Measurements from ENCODE around the gene CEP44. TPM values are rescaled to one million over a fixed set of nuclear protein-coding genes. Genes with fewer than 3 reads are reported as not detected.
"Not testable (repeated sequence)": the region's sequence is repeated elsewhere in the genome, so short reads cannot be mapped to it uniquely, and the experiment has no call there.

Gene CEP44
- total RNA-seq, 1 experiment from 2014 or later, result 12.4 TPM

GRCh38 chr4:174278467-174278866 is 5.2 kb upstream of the CEP44 start:
- DNase-seq (ENCODE audit: low read depth), result no peak

- no peak for DNase-seq (ENCODE audit: low read depth)
Observed at GRCh38 chr4:174279433-174280155, 4.1 kb upstream of the CEP44 start.

GRCh38 chr4:174281182-174281737 is 2.5 kb upstream of the CEP44 start:
- DNase-seq (ENCODE audit: low read depth), result no peak

- DNase-seq (ENCODE audit: low read depth), result no peak
Observed at GRCh38 chr4:174281901-174282300, 1.8 kb upstream of the CEP44 start.

- peak; percentile 91 for DNase-seq (ENCODE audit: low read depth)
Observed at GRCh38 chr4:174282836-174283506, 740 bp upstream of the CEP44 start.

GRCh38 chr4:174284487-174284886 is 776 bp downstream of the CEP44 start:
- no peak for DNase-seq (ENCODE audit: low read depth)

- DNase-seq (ENCODE audit: low read depth), result no peak
Observed at GRCh38 chr4:174286870-174287269, 3.2 kb downstream of the CEP44 start.

- DNase-seq (ENCODE audit: low read depth), result no peak
Observed at GRCh38 chr4:174292473-174292872, 8.8 kb downstream of the CEP44 start.

- not testable (repeated sequence) for DNase-seq (ENCODE audit: low read depth)
Observed at GRCh38 chr4:174294641-174295040, 10.9 kb downstream of the CEP44 start.

GRCh38 chr4:174295142-174295541 is 11.4 kb downstream of the CEP44 start:
- DNase-seq (ENCODE audit: low read depth), result not testable (repeated sequence)

GRCh38 chr4:174303687-174304086 is 20.0 kb downstream of the CEP44 start:
- no peak for DNase-seq (ENCODE audit: low read depth)

GRCh38 chr4:174304664-174305063 is 21.0 kb downstream of the CEP44 start:
- DNase-seq (ENCODE audit: low read depth), result no peak

GRCh38 chr4:174305961-174306360 is 22.2 kb downstream of the CEP44 start:
- no peak for DNase-seq (ENCODE audit: low read depth)

- DNase-seq (ENCODE audit: low read depth), result no peak
Observed at GRCh38 chr4:174307694-174308093, 24.0 kb downstream of the CEP44 start.

GRCh38 chr4:174312993-174313392 is 29.3 kb downstream of the CEP44 start:
- DNase-seq (ENCODE audit: low read depth), result no peak

- no peak for DNase-seq (ENCODE audit: low read depth)
Observed at GRCh38 chr4:174314274-174314673, 30.6 kb downstream of the CEP44 start.

GRCh38 chr4:174314770-174315169 is 31.1 kb downstream of the CEP44 start:
- peak; percentile 74 for DNase-seq (ENCODE audit: low read depth)

- DNase-seq (ENCODE audit: low read depth), result no peak
Observed at GRCh38 chr4:174316546-174316945, 32.8 kb downstream of the CEP44 start.

GRCh38 chr4:174316954-174317353 is 33.2 kb downstream of the CEP44 start:
- no peak for DNase-seq (ENCODE audit: low read depth)

GRCh38 chr4:174317531-174317930 is 33.8 kb downstream of the CEP44 start:
- DNase-seq (ENCODE audit: low read depth), result no peak

GRCh38 chr4:174318829-174319764 is 35.4 kb downstream of the CEP44 start:
- peak; percentile 16 for DNase-seq (ENCODE audit: low read depth)
